Measurements from ENCODE around the gene GPR183.

GRCh38 chr13:99296398-99296797, 10.8 kb downstream of the GPR183 start:
- TF ChIP-seq CTCF (IDR thresholded peaks at IDR 0.05) (no peak), POLR2A (IDR thresholded peaks at IDR 0.05) (no peak)
